ENCODE results near the gene ITGB7.
A peak's percentile ranks its signal among the peaks of the same experiment; 100 is the strongest.

Gene ITGB7

GRCh38 chr12:53231921-53232645 lies 25.0 kb upstream of the ITGB7 start, which contains the start of gene RARG:
TSS of gene RARG (minus strand) at chr12:53232209. CDS start at chr12:53227545, 4,664 bp downstream.
- DNase-seq (ENCODE audit: low read depth in 2 of 2): peak; percentile 67 to 75

GRCh38 chr12:53231671-53231920 lies 24.5 kb upstream of the ITGB7 start:
- DNase-seq (ENCODE audit: low read depth in 2 of 2): no peak

- DNase-seq (ENCODE audit: low read depth in 2 of 2): no peak
Observed at GRCh38 chr12:53230108-53230845, 23.2 kb upstream of the ITGB7 start.

GRCh38 chr12:53229454-53229853 lies 22.4 kb upstream of the ITGB7 start:
- no peak for DNase-seq (ENCODE audit: low read depth in 2 of 2)

GRCh38 chr12:53227836-53228235 lies 20.8 kb upstream of the ITGB7 start:
- DNase-seq (ENCODE audit: low read depth in 2 of 2): no peak

GRCh38 chr12:53227341-53227740 lies 20.3 kb upstream of the ITGB7 start:
- DNase-seq (ENCODE audit: low read depth in 2 of 2): no peak

GRCh38 chr12:53226815-53227214 lies 19.8 kb upstream of the ITGB7 start:
- DNase-seq (ENCODE audit: low read depth in 2 of 2): no peak

- DNase-seq (ENCODE audit: low read depth in 2 of 2): no peak
Observed at GRCh38 chr12:53225635-53226424, 18.8 kb upstream of the ITGB7 start.

GRCh38 chr12:53224897-53225634 lies 18.0 kb upstream of the ITGB7 start:
- DNase-seq (ENCODE audit: low read depth in 2 of 2): no peak

- DNase-seq (ENCODE audit: low read depth in 2 of 2): no peak
Observed at GRCh38 chr12:53224061-53224896, 17.2 kb upstream of the ITGB7 start.

- DNase-seq (ENCODE audit: low read depth in 2 of 2): no peak
Observed at GRCh38 chr12:53223389-53224060, 16.5 kb upstream of the ITGB7 start.

GRCh38 chr12:53222806-53223261 lies 15.8 kb upstream of the ITGB7 start:
- no peak for DNase-seq (ENCODE audit: low read depth in 2 of 2)

GRCh38 chr12:53222170-53222721 lies 15.2 kb upstream of the ITGB7 start:
- DNase-seq (ENCODE audit: low read depth in 2 of 2): no peak

GRCh38 chr12:53221203-53222080 lies 14.4 kb upstream of the ITGB7 start:
- peak in 1 of 2 donors; percentile 42 for DNase-seq (ENCODE audit: low read depth in 2 of 2)

GRCh38 chr12:53220694-53221202 lies 13.7 kb upstream of the ITGB7 start:
- peak; percentile 56 to 75 for DNase-seq (ENCODE audit: low read depth in 2 of 2)

- DNase-seq (ENCODE audit: low read depth in 2 of 2): peak; percentile 57 to 66
Observed at GRCh38 chr12:53219956-53220693, 13.1 kb upstream of the ITGB7 start.

- DNase-seq (ENCODE audit: low read depth in 2 of 2): peak; percentile 55 to 62
Observed at GRCh38 chr12:53219292-53219955, 12.4 kb upstream of the ITGB7 start.
